Retinal pigment epithelial cell (primary cell): ENCODE results near the gene ATRNL1.
"Not testable (repeated sequence)": the region's sequence is repeated elsewhere in the genome, so short reads cannot be mapped to it uniquely, and the experiment has no call there.

Experiments used
- DNase-seq: peaks from one replicate; pipeline ENCODE4 v3.0.0-alpha.2; 2010; ENCODE audit warnings: low read depth
- H3K4me3 ChIP-seq: 2 replicates; pipeline ENCODE4 v1.5.1; 2011; ENCODE audit warnings: mild to moderate bottlenecking, low read length, control low read depth, moderate library complexity
- CTCF ChIP-seq: conservative IDR thresholded peaks from 2 replicates; pipeline ENCODE4 v1.5.1; 2011; ENCODE audit warnings: low read depth, low read length, control low read depth, inconsistent platforms

The ATRNL1 gene

GRCh38 chr10:115801457-115801856 is 708.3 kb downstream of the ATRNL1 start:
- DNase-seq, result no peak
- no peak for TF ChIP-seq CTCF
- H3K4me3 ChIP-seq, result no peak overlapping the region

GRCh38 chr10:115801992-115802391 is 708.8 kb downstream of the ATRNL1 start:
- H3K4me3 ChIP-seq, result no peak overlapping the region
- peak; percentile 7 for DNase-seq
- no peak for TF ChIP-seq CTCF

- no peak for DNase-seq
- no peak for TF ChIP-seq CTCF
- no peak overlapping the region for H3K4me3 ChIP-seq
Measured at GRCh38 chr10:115802911-115803310, 709.7 kb downstream of the ATRNL1 start.

- no peak for DNase-seq
- no peak for TF ChIP-seq CTCF
- no peak overlapping the region for H3K4me3 ChIP-seq
Measured at GRCh38 chr10:115814542-115814941, 721.4 kb downstream of the ATRNL1 start.

DNA sequence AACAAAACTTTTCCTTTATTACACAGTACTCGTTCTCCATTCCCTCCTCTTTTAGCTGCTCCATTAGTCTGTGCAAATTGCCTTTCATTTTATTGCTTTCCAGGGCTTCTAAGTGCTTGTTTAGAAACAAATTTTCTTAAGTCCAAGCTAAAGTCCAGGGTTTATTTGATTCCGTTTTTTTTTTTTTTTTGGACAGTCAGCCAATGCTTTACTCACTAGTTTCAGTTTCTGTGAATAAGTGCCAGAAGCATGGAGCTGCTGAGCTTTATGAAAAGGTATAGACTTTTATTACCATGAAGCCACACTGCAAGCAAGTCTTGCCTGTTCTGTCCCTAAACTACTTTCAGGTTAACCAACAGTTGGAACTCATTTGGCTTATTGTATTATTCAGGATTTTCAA is 724.8 kb downstream of the ATRNL1 start:
- DNase-seq, result no peak
- H3K4me3 ChIP-seq, result no peak overlapping the region
- TF ChIP-seq CTCF, result no peak

DNA sequence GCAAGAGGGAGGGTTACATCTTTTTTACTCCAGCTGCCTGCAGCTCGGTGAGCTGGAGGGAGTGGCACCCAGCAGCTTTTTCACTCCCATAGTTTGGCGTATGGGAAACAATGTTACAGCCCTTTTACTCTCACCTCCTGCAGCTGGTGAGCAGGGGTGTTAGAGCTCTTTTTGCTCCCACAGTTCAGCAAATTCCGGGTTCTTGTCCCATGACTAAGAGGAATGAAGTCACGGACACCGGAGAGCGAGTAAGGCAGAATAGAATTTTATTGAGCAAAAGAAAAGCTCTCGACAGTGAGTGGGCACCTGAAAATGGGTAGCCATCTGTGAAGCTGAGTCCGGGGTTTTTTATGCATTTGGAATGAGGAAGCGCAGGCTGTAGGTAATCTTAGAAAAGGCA is 733.2 kb downstream of the ATRNL1 start:
- no peak for DNase-seq
- no peak overlapping the region for H3K4me3 ChIP-seq
- TF ChIP-seq CTCF, result no peak

- TF ChIP-seq CTCF, result no peak
- H3K4me3 ChIP-seq, result no peak overlapping the region
- DNase-seq, result peak; percentile 70
Measured at GRCh38 chr10:115827231-115828009, 734.3 kb downstream of the ATRNL1 start.

GRCh38 chr10:115828182-115828581 is 735.0 kb downstream of the ATRNL1 start:
- not testable (repeated sequence) for H3K4me3 ChIP-seq, DNase-seq
